ENCODE measurements around the gene SDK2.

GRCh38 chr17:73351764-73352163, 292.5 kb downstream of the SDK2 start:
- TF ChIP-seq TAF1 (IDR thresholded peaks at IDR 0.05; ENCODE audit: borderline replicate concordance, insufficient read depth, low read length) (no peak), REST (IDR thresholded peaks at IDR 0.05; ENCODE audit: insufficient read depth in 1 of 2, low read depth in 2 of 2, low read length in 2 of 2) (no peak), POLR2AphosphoS5 (IDR thresholded peaks at IDR 0.05; ENCODE audit: low read depth, low read length) (no peak), SIN3A (IDR thresholded peaks at IDR 0.05; ENCODE audit: borderline replicate concordance, insufficient read depth, low read length) (no peak)
